GM11168 (cell line): ENCODE data around the gene FREY1.

Source experiments
- in situ Hi-C: fragments of 300-500 bp; cut with MboI; formaldehyde crosslinking; loops from one replicate; pipeline ENCODE4 v1.12.0; 2022; ENCODE audit warnings: low sequenced_read_pairs; ENCODE audit not compliant: unreplicated experiment

FREY1 gene

GRCh38 chr11:45899086-45899447, 8.0 kb downstream of the FREY1 start:
- in situ Hi-C loops = no loop called here

GRCh38 chr11:45897556-45897955, 9.5 kb downstream of the FREY1 start:
- in situ Hi-C loops = no loop called here

- in situ Hi-C loops = no loop called here
Measured at GRCh38 chr11:45896422-45896984, 10.6 kb downstream of the FREY1 start.

GRCh38 chr11:45895553-45896259, 11.4 kb downstream of the FREY1 start:
- in situ Hi-C loops = no loop called here

GRCh38 chr11:45894555-45895247, 12.4 kb downstream of the FREY1 start:
- in situ Hi-C loops = no loop called here

GRCh38 chr11:45892856-45893255, 14.2 kb downstream of the FREY1 start:
- in situ Hi-C loops = no loop called here

GRCh38 chr11:45890886-45891550, 16.1 kb downstream of the FREY1 start:
- in situ Hi-C loops = no loop called here

GRCh38 chr11:45889966-45890365, 17.1 kb downstream of the FREY1 start:
- in situ Hi-C loops = no loop called here

GRCh38 chr11:45889555-45889954, 17.5 kb downstream of the FREY1 start:
- in situ Hi-C loops = no loop called here

GRCh38 chr11:45887587-45887986, 19.5 kb downstream of the FREY1 start:
- in situ Hi-C loops = no loop called here

GRCh38 chr11:45886816-45887520, 20.1 kb downstream of the FREY1 start:
- in situ Hi-C loops = no loop called here

GRCh38 chr11:45885921-45886721, 20.9 kb downstream of the FREY1 start:
- in situ Hi-C loops = no loop called here

GRCh38 chr11:45885274-45885920, 21.7 kb downstream of the FREY1 start, which contains the start of gene MAPK8IP1:
Gene MAPK8IP1, plus strand, starts transcription at chr11:45885651. Its CDS starts 170 bp downstream, at chr11:45885821.
- in situ Hi-C loops = no loop called here

GRCh38 chr11:45884596-45885185, 22.4 kb downstream of the FREY1 start:
- in situ Hi-C loops = no loop called here

- in situ Hi-C loops = no loop called here
Measured at GRCh38 chr11:45881708-45882368, 25.2 kb downstream of the FREY1 start.

- in situ Hi-C loops = no loop called here
Measured at GRCh38 chr11:45880772-45881570, 26.1 kb downstream of the FREY1 start.
